22Rv1 (cell line): ENCODE measurements around the gene ODAD2.

Experiments used
- ZFX ChIP-seq: fragments of 450-650 bp; IDR thresholded peaks from 2 replicates; pipeline ENCODE4 v1.6.1; 2017; ENCODE audit warnings: antibody characterized with exemption, borderline replicate concordance
- TF ChIP-seq, protein P1 (sequence below): fragments of 450-650 bp; IDR thresholded peaks from 2 replicates; pipeline ENCODE4 v1.5.1; 2017; ENCODE audit warnings: mild to moderate bottlenecking

GRCh38 chr10:28043941-28044340, 45.1 kb upstream of the ODAD2 start:
- TF ChIP-seq, protein P1, sequence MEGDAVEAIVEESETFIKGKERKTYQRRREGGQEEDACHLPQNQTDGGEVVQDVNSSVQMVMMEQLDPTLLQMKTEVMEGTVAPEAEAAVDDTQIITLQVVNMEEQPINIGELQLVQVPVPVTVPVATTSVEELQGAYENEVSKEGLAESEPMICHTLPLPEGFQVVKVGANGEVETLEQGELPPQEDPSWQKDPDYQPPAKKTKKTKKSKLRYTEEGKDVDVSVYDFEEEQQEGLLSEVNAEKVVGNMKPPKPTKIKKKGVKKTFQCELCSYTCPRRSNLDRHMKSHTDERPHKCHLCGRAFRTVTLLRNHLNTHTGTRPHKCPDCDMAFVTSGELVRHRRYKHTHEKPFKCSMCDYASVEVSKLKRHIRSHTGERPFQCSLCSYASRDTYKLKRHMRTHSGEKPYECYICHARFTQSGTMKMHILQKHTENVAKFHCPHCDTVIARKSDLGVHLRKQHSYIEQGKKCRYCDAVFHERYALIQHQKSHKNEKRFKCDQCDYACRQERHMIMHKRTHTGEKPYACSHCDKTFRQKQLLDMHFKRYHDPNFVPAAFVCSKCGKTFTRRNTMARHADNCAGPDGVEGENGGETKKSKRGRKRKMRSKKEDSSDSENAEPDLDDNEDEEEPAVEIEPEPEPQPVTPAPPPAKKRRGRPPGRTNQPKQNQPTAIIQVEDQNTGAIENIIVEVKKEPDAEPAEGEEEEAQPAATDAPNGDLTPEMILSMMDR, result no peak
- no peak for TF ChIP-seq ZFX
